Stimulated activated CD4-positive, alpha-beta T cell treated with anti-CD3 and anti-CD28 coated beads, TNF-alpha, amount 100 ng/mL, for 48 hours (primary cell): ENCODE results near the gene HEPACAM.

ENCODE experiments used
- DNase-seq, 3 donors: peaks; one replicate each; pipeline ENCODE4 v3.0.0-alpha.2; 2020; ENCODE audit warnings: low read depth in 3 of 3

Gene HEPACAM

GRCh38 chr11:124943254-124943616, 7.4 kb upstream of the HEPACAM start:
- DNase-seq: no peak

- DNase-seq: no peak
Measured at GRCh38 chr11:124942466-124943253, 6.8 kb upstream of the HEPACAM start.

- DNase-seq: no peak
Measured at GRCh38 chr11:124941703-124942102, 5.9 kb upstream of the HEPACAM start.

GRCh38 chr11:124938970-124939369, 3.1 kb upstream of the HEPACAM start:
- no peak for DNase-seq

GRCh38 chr11:124938206-124938765, 2.4 kb upstream of the HEPACAM start:
- no peak for DNase-seq

- DNase-seq: no peak
Measured at GRCh38 chr11:124937336-124937935, 1.6 kb upstream of the HEPACAM start.

GRCh38 chr11:124934862-124935547, 842 bp downstream of the HEPACAM start:
- DNase-seq: no peak

GRCh38 chr11:124930799-124931198, 5.0 kb downstream of the HEPACAM start:
- no peak for DNase-seq

GRCh38 chr11:124928942-124929665, 6.7 kb downstream of the HEPACAM start:
- no peak for DNase-seq

- DNase-seq: no peak
Measured at GRCh38 chr11:124923296-124923695, 12.6 kb downstream of the HEPACAM start.

- DNase-seq: no peak
Measured at GRCh38 chr11:124922831-124923230, 13.0 kb downstream of the HEPACAM start.

GRCh38 chr11:124920870-124921609, 14.8 kb downstream of the HEPACAM start:
- peak; percentile 41 to 65 (median 43) for DNase-seq

GRCh38 chr11:124920356-124920755, 15.5 kb downstream of the HEPACAM start:
- DNase-seq: no peak

GRCh38 chr11:124919898-124920297, 15.9 kb downstream of the HEPACAM start:
- no peak for DNase-seq

- DNase-seq: no peak
Measured at GRCh38 chr11:124918950-124919349, 16.9 kb downstream of the HEPACAM start, which contains the start of gene HEPN1. Gene HEPN1, plus strand, starts transcription at chr11:124919250.

- no peak for DNase-seq
Measured at GRCh38 chr11:124917115-124917637, 18.7 kb downstream of the HEPACAM start.

- DNase-seq: no peak
Measured at GRCh38 chr11:124916370-124916710, 19.5 kb downstream of the HEPACAM start.

GRCh38 chr11:124915541-124916369, 20.1 kb downstream of the HEPACAM start:
- DNase-seq: no peak

- DNase-seq: no peak
Measured at GRCh38 chr11:124902616-124903015, 33.2 kb downstream of the HEPACAM start.

GRCh38 chr11:124900464-124900863, 35.4 kb downstream of the HEPACAM start:
- no peak for DNase-seq
